ENCODE data around the gene OLFML2A.

DNA sequence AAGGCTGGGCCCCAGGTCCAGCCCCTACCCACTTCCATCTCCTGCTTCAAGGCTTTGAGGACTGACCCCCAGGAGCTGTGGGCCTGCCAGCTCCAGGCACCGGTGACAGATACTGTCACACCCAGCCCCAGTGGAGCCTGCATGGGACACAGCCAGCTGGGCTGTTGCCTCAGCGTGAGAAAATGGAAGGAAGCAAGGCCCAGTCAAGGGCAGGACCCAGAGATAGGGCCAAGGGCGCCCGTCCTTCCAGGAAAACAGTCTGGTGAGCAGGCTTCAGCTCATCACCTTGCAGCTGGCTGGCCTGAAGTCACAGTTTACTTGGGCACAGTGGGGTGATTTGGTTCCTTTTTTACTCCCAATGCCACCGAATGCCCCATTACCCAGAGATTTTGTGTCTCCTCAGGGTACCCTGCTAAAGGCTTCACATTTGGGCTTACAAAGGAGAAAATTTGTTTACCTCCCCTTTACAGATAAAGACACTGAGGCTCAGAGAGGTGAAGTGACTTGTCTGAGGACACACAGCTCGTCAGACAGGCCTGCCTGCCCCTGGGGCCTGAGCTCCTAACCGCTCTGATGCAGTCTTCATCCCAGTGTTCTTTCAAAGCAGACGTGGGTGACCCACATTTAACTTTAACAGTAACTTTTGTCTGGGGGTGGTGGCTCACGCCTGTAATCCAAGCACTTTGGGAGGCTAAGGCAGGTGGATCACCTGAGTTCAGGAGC is 54.9 kb downstream of the OLFML2A start:
- TF ChIP-seq, protein P1, sequence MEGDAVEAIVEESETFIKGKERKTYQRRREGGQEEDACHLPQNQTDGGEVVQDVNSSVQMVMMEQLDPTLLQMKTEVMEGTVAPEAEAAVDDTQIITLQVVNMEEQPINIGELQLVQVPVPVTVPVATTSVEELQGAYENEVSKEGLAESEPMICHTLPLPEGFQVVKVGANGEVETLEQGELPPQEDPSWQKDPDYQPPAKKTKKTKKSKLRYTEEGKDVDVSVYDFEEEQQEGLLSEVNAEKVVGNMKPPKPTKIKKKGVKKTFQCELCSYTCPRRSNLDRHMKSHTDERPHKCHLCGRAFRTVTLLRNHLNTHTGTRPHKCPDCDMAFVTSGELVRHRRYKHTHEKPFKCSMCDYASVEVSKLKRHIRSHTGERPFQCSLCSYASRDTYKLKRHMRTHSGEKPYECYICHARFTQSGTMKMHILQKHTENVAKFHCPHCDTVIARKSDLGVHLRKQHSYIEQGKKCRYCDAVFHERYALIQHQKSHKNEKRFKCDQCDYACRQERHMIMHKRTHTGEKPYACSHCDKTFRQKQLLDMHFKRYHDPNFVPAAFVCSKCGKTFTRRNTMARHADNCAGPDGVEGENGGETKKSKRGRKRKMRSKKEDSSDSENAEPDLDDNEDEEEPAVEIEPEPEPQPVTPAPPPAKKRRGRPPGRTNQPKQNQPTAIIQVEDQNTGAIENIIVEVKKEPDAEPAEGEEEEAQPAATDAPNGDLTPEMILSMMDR (conservative IDR thresholded peaks at IDR 0.05; ENCODE audit: low read depth, low read length), result no peak
- TF ChIP-seq RAD21 (IDR thresholded peaks at IDR 0.05; ENCODE audit: low read length) (no peak), POLR2A (IDR thresholded peaks at IDR 0.05; ENCODE audit: low read depth, low read length) (no peak), CEBPB (IDR thresholded peaks at IDR 0.05; ENCODE audit: low read depth, low read length) (no peak), BHLHE40 (IDR thresholded peaks at IDR 0.05; ENCODE audit: low read depth, low read length) (no peak), SMC3 (IDR thresholded peaks at IDR 0.05; ENCODE audit: low read depth, low read length) (no peak), CHD1 (IDR thresholded peaks at IDR 0.05; ENCODE audit: low read depth, low read length) (no peak), MAFK (IDR thresholded peaks at IDR 0.05; ENCODE audit: low read depth, low read length) (no peak), MXI1 (IDR thresholded peaks at IDR 0.05; ENCODE audit: borderline replicate concordance, low read depth, low read length) (no peak), RCOR1 (IDR thresholded peaks at IDR 0.05; ENCODE audit: insufficient replicate concordance, low read length) (no peak), RFX5 (IDR thresholded peaks at IDR 0.05; ENCODE audit: low read depth, low read length) (no peak)
- TF ChIP-seq, protein P2, sequence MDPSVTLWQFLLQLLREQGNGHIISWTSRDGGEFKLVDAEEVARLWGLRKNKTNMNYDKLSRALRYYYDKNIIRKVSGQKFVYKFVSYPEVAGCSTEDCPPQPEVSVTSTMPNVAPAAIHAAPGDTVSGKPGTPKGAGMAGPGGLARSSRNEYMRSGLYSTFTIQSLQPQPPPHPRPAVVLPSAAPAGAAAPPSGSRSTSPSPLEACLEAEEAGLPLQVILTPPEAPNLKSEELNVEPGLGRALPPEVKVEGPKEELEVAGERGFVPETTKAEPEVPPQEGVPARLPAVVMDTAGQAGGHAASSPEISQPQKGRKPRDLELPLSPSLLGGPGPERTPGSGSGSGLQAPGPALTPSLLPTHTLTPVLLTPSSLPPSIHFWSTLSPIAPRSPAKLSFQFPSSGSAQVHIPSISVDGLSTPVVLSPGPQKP (IDR thresholded peaks at IDR 0.05; ENCODE audit: borderline replicate concordance, low read depth, low read length), result no peak
